CD4-positive, alpha-beta T cell treated with Interleukin-12 subunit alpha and Interleukin-12 subunit beta, for 1 hour (primary cell): ENCODE data around the gene PGGHG.
"Not testable (repeated sequence)": the region's sequence is repeated elsewhere in the genome, so short reads cannot be mapped to it uniquely, and the experiment has no call there.

Experiments
- DNase-seq: peaks from one replicate; pipeline ENCODE4 v3.0.0-alpha.2; 2020

Gene PGGHG

GRCh38 chr11:297586-298405 lies 8.9 kb downstream of the PGGHG start:
- peak; percentile 56 for DNase-seq

GRCh38 chr11:298406-299065 lies 9.6 kb downstream of the PGGHG start:
- no peak for DNase-seq

GRCh38 chr11:299081-299891 lies 10.4 kb downstream of the PGGHG start, which contains the start of gene IFITM5:
IFITM5 (minus strand) TSS chr11:299526; CDS start chr11:299490, 36 bp downstream.
- no peak for DNase-seq

GRCh38 chr11:299951-300735 lies 11.2 kb downstream of the PGGHG start:
- DNase-seq: no peak

- DNase-seq: no peak
These were observed 14.4 kb downstream of the PGGHG start for GRCh38 chr11:303363-303762.

- DNase-seq: no peak
These were observed 15.2 kb downstream of the PGGHG start for GRCh38 chr11:304061-304506.

- DNase-seq: peak; percentile 79
These were observed 16.3 kb downstream of the PGGHG start for GRCh38 chr11:304915-305843.

- no peak for DNase-seq
These were observed 16.9 kb downstream of the PGGHG start for GRCh38 chr11:305844-306211.

GRCh38 chr11:306645-307371 lies 17.9 kb downstream of the PGGHG start:
- DNase-seq: no peak

- DNase-seq: peak; percentile 58
These were observed 19.1 kb downstream of the PGGHG start, which contains the start of gene IFITM2 for GRCh38 chr11:307766-308708. IFITM2 (plus strand) TSS chr11:307816; CDS start chr11:308193, 377 bp downstream.

GRCh38 chr11:308740-309665 lies 20.1 kb downstream of the PGGHG start:
- DNase-seq: peak; percentile 47

GRCh38 chr11:309979-310572 lies 21.1 kb downstream of the PGGHG start:
- DNase-seq: not testable (repeated sequence)

- not testable (repeated sequence) for DNase-seq
These were observed 22.3 kb downstream of the PGGHG start for GRCh38 chr11:311013-311748.

- DNase-seq: no peak
These were observed 23.3 kb downstream of the PGGHG start for GRCh38 chr11:312092-312816.

- no peak for DNase-seq
These were observed 24.4 kb downstream of the PGGHG start for GRCh38 chr11:313304-313786.
